Measurements from ENCODE around the gene WASHC1.
"Not testable (repeated sequence)": the region's sequence is repeated elsewhere in the genome, so short reads cannot be mapped to it uniquely, and the experiment has no call there.

Gene WASHC1

GRCh38 chr9:29356-29755 lies at the start of gene WASHC1:
TSS of gene WASHC1 (minus strand) at chr9:29456. CDS start at chr9:24999, 4,457 bp downstream.
- not testable (repeated sequence) for DNase-seq

GRCh38 chr9:78333-78732 lies 49.1 kb upstream of the WASHC1 start:
- DNase-seq = not testable (repeated sequence)

GRCh38 chr9:76389-76788 lies 47.1 kb upstream of the WASHC1 start:
- DNase-seq = not testable (repeated sequence)

- DNase-seq = not testable (repeated sequence)
Measured at GRCh38 chr9:73900-74525, 44.8 kb upstream of the WASHC1 start.

GRCh38 chr9:73076-73899 lies 44.0 kb upstream of the WASHC1 start:
- not testable (repeated sequence) for DNase-seq

GRCh38 chr9:63031-63629 lies 33.9 kb upstream of the WASHC1 start:
- not testable (repeated sequence) for DNase-seq

- DNase-seq = not testable (repeated sequence)
Measured at GRCh38 chr9:52678-53077, 23.4 kb upstream of the WASHC1 start.

- DNase-seq = not testable (repeated sequence)
Measured at GRCh38 chr9:48190-48842, 19.1 kb upstream of the WASHC1 start.

- not testable (repeated sequence) for DNase-seq
Measured at GRCh38 chr9:46639-47271, 17.5 kb upstream of the WASHC1 start.

- not testable (repeated sequence) for DNase-seq
Measured at GRCh38 chr9:46164-46563, 16.9 kb upstream of the WASHC1 start.

- DNase-seq = not testable (repeated sequence)
Measured at GRCh38 chr9:45180-45878, 16.1 kb upstream of the WASHC1 start.

- not testable (repeated sequence) for DNase-seq
Measured at GRCh38 chr9:44416-44815, 15.2 kb upstream of the WASHC1 start.

GRCh38 chr9:43636-44035 lies 14.4 kb upstream of the WASHC1 start:
- DNase-seq = not testable (repeated sequence)

- DNase-seq = not testable (repeated sequence)
Measured at GRCh38 chr9:43116-43515, 13.9 kb upstream of the WASHC1 start.

GRCh38 chr9:41819-42218 lies 12.6 kb upstream of the WASHC1 start:
- DNase-seq = not testable (repeated sequence)

GRCh38 chr9:41261-41676 lies 12.0 kb upstream of the WASHC1 start:
- DNase-seq = not testable (repeated sequence)

- not testable (repeated sequence) for DNase-seq
Measured at GRCh38 chr9:32308-32707, 3.1 kb upstream of the WASHC1 start.

- DNase-seq = not testable (repeated sequence)
Measured at GRCh38 chr9:28775-29174, 481 bp downstream of the WASHC1 start.

- DNase-seq = not testable (repeated sequence)
Measured at GRCh38 chr9:21621-22020, 7.6 kb downstream of the WASHC1 start.

GRCh38 chr9:16875-17274 lies 12.4 kb downstream of the WASHC1 start:
- DNase-seq = not testable (repeated sequence)

- not testable (repeated sequence) for DNase-seq
Measured at GRCh38 chr9:14129-14809, 15.0 kb downstream of the WASHC1 start.

All from NCI-H1694 treated with DMSO at 0.1 percent for 48 hours (cell line).